NCI-H82 treated with DMSO at 0.1 percent for 48 hours (cell line): ENCODE results near the gene CMTR1.
"Not testable (repeated sequence)": the region's sequence is repeated elsewhere in the genome, so short reads cannot be mapped to it uniquely, and the experiment has no call there.

Experiments
- DNase-seq: peaks from one replicate; lab custom pipeline; 2025; ENCODE audit not compliant: unreplicated experiment; lab: John Stamatoyannopoulos, UW

Gene CMTR1, protein sequence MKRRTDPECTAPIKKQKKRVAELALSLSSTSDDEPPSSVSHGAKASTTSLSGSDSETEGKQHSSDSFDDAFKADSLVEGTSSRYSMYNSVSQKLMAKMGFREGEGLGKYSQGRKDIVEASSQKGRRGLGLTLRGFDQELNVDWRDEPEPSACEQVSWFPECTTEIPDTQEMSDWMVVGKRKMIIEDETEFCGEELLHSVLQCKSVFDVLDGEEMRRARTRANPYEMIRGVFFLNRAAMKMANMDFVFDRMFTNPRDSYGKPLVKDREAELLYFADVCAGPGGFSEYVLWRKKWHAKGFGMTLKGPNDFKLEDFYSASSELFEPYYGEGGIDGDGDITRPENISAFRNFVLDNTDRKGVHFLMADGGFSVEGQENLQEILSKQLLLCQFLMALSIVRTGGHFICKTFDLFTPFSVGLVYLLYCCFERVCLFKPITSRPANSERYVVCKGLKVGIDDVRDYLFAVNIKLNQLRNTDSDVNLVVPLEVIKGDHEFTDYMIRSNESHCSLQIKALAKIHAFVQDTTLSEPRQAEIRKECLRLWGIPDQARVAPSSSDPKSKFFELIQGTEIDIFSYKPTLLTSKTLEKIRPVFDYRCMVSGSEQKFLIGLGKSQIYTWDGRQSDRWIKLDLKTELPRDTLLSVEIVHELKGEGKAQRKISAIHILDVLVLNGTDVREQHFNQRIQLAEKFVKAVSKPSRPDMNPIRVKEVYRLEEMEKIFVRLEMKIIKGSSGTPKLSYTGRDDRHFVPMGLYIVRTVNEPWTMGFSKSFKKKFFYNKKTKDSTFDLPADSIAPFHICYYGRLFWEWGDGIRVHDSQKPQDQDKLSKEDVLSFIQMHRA

DNA sequence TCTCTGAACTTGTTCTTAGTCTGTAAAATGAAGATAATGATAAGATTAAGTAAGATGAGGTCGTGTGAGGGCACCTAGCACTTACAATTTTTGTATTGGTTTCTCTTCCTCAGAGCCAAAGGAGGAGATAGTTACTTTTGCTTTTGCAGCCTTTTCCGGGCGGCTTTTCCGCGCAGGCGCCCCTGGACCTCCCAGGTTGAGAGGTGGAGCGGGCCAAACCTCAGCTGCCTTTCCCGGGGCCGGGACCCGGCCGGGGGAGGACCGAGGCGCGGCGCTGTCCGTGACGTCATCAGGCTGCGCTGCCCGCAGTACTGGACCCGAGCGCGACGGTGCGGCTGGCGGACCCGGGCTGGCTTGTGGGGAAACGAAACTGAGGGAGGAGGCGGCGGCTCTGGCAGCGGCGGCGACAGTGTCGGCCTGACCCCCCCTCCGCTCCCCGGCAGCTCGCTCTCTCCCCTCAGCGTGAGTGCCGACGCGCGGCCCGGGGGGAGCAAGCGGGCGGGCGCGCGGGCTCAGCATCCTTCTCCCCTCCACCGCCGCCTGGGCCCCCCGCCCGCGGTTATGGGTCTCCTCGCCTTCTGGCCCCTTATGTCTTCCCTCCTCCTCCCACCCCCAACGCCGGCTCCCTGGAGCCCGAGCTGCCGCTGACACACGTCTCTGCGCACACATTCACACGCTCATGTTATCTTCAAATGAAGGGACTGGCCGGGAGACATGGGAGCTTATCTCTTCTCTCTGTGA, at the start of gene CMTR1:
TSS of gene CMTR1 (plus strand) at position 306 of the 741 bp plus-strand sequence. CDS start 2,409 bp downstream, outside the sequence.
- peak; percentile 72 for DNase-seq

DNA sequence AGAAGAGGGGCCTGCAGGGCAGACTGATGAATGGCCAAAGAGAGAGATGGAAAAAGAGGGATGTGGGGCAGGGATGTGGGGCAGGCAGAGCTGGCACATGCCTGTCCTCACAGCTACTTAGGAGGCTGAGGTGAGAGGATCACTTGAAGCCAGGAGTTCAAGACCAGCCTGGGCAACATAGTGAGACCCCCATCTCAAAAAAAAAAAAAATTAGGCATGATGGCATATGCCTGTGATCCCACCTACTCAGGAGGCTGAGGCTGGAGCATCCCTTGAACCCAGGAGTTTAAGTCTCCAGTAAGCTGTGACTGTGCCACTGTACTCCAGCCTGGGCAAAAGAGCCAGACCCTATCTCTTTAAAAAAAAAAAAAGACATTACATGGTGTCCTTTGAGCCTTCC, 44.4 kb upstream of the CMTR1 start:
- no peak for DNase-seq

DNA sequence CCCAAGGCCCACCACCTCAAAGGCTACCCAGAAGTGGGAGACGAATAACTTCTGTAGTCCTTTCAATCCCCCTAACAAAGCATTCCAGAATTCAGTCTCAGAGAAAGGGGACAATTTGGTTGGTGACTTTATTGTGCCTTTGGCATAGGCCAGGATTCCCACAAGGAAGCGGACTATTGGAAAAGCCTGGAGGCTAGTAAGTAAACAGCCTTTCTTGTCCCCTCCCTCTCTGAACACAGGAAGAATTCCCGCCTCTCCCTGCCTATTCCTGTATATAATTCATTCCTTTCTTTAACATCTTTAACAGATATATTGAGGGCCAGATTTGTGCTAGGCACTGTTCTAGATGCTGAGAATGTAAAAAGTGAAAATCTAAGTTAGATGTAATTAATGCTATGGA, 43.2 kb upstream of the CMTR1 start:
- no peak for DNase-seq

DNA sequence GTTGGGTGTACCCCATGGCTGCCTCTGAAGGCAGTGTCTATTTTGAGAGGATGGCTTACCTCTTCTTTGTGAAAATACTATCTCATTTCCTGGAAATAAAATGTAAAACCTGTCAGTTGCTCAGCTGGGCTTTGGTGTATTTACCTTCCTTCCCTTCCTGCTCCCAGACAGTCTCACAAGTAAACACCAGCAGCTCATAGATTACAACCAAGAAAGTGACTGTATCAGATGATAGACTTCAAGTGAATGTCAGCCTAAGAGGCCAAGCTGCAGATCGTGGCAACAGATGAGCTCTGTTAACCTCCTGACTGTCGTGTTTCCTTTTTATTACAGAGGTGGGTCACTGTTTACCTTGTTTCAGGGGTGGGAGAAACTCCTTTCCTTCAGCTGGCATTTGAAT, 41.9 kb upstream of the CMTR1 start:
- no peak for DNase-seq

DNA sequence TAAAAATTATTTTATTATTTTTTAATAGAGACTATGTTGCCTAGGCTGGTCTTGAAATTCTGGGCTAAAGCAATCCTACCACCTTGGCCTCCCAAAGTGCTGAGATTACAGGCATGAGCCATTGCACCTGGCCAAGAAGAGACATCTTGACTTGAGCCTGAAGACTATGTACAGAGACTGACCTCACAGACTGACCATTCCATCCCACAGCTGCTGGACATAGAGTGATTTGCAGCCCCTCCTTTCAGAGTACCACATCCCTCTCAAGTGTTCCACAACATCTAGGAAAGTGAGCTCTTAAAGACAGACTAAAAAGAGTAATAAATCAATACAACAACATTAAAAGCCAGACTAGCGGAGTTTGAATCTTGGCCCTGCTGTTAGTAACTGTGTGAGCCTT, 40.2 kb upstream of the CMTR1 start:
- DNase-seq, result no peak

DNA sequence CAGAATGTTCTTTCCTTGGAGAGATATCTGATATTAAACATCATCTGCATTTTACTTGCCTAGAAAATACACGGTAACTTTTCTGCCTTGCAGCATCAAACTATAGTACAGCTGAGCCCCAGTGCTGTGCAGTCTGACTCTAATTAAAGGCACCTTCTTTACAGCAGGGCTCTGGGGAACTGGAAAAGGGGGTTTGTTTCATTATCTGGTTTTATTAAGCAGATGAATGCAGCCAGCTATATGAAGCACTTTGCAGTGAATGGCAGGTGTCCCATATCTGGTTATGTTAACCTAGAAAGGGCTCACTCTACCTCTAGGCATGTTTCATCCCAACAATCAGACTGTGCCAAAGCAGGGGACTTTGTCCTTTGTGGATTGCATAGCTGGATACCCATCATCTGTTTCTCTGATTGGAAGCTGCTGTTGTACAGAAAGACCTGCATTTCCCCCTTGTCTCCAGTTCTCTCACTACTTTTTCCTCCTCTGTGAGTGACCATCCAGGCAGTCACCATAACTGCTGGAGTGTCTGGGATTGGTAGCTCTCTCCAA, 39.6 kb upstream of the CMTR1 start:
- DNase-seq, result no peak

DNA sequence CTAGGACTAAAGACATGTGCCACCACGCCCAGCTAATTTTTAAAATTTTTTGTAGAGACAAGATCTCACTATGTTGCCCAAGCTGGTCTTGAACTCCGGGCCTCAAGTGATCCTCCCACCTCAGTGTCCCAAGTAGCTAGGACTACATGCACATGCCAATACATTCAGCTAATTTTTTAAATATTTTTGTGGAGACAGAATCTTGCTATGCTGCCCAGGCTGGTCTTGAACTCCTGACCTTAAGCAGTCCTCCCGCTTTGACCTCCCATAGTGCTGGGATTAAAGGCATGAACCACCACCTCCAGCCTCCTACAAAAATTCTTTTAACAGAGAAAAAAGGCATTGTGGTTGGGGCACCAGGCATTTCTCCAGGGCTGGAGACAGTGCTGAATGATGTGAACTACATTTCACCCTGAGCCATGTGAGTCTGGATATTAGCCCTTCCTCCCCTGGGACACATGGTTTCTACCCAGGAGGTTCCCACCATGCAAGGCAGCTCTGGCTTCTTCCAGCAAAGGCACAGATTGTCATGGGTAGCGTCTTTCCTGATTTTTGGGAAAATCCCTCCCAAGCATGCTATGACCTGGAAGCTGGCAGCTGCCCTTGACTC, 36.3 kb upstream of the CMTR1 start:
- DNase-seq, result no peak

DNA sequence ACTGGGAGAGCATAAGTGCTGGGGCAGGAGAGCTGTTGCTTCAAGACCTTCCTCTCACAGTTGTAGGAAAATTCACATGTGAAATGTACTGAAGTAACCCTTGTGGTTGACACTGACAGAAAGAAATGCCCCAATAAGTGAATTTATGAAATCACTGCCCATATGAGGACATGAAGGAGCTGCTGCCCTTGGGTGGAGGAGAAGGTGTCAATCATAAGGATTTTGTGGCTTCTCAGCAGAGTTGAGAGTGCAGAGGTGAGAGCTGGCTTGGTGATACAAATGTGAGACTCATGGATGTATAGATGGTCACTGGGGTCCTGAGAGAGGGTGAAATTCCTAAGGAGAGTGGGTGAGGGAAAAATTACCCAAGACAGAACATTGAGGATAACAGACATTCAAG, 33.9 kb upstream of the CMTR1 start:
- no peak for DNase-seq

DNA sequence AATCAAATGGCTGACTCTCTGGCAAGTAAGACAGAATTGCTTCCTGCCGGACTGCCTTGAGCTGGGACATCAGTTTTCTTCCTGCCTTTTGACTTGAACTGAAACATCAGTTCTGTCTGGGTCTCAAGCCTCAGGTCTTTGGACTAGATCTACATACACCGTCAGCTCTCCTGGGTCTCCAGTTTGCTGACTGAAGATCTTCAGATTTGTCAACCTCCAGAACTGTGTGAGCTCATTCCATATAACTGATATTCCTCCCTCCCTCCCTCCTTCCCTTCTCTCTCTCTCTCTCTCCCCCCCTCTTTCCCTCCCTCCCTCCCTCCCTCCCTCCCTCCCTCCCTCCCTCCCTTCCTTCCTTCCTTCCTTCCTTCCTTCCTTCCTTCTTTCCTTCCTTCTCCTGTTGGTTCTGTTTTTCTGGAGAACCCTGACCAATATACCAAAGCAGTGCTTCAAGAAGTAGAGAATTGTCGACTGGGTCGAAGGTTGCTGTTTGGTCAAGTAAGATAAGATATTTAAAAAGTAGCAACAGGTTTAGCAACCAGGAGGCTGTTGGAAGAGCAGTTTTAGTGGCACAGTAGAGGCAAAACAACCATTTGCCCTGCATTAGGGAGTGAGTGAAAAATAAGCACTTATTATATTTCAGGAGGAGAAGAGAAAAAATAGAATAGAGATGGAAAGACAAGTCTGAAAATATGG, 33.1 kb upstream of the CMTR1 start:
- DNase-seq, result no peak

DNA sequence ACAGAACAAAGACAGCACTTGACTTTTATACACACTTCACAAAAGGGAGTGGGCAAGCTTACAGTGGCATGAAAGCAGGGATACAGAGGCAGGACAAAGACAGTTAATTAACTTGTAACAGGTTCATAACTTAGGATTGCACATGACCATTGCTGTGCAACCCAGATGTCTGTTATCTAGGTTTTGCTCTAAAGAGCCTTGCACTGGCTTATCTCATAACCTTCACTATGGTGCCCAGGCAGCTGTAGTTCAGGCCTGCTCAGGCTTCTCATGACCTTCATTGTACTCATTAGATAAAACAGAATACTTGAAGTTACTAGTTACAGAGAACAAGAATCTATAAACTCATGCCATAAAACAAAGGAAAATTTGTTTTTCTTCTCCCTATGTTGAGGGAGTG, 31.4 kb upstream of the CMTR1 start:
- DNase-seq, result not testable (repeated sequence)

DNA sequence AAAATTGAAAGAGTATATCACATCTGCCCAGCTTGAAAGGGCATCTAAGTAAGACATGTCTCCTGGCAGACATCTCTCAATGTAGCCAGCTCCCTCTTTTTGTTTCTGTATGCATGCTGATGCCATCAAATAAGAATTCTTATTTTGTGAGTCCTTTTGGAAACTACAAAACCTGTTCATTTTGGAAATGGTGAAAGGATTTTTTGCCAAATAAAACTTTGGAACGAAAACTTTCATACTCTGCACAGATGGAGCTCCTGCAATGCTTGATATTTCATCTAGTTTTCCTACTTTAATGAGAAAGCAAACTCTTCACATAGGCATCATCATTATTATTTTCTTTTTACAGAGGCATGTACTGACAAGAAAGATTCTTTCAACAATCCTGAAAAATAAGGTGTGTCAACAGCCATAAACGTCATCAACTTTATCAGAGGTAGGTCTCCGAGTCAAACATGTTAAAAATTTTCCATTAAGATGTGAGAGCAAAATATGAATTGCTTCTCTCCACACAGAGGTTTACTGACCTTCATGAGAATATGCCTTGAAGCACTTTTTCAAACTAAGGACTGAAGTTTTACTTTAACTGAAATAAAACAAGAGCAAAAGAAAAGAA, 26.2 kb upstream of the CMTR1 start:
- DNase-seq, result no peak

DNA sequence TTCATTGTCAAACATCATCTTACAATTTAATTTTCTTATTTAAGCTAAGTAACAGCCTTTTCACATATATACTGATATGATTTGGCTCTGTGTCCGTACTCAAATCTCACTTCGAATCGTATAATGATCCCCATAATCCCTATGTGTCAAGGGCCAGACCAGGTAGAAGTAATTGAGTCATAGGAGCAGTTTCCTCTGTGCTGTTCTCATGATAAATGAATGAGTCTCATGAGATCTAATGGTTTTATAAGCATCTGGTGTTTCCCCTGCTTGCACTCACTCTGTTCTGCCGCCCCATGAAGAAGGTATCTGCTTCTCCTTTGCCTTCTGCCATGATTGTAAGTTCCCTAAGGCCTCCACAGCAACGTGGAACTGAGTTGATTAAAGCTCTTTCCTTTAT, 25.1 kb upstream of the CMTR1 start:
- no peak for DNase-seq

DNA sequence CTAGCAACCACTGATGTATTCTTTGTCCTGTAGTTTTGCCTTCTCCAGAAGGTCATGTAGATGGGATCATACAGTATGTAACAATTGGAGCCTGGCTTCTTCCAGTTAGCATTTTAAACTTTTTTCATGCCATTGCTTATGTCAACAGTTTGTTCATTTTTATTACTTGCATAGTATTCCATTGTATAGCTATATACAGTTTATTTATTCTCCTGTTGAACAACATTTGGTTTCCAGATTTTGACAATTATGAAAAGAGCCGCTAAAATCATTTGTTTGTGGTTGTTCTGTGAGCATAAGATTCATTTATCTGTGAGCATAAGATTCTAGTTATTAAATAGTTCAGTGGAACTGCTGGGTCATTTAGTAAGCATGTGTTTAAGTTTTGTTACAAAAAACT, 23.5 kb upstream of the CMTR1 start:
- no peak for DNase-seq

DNA sequence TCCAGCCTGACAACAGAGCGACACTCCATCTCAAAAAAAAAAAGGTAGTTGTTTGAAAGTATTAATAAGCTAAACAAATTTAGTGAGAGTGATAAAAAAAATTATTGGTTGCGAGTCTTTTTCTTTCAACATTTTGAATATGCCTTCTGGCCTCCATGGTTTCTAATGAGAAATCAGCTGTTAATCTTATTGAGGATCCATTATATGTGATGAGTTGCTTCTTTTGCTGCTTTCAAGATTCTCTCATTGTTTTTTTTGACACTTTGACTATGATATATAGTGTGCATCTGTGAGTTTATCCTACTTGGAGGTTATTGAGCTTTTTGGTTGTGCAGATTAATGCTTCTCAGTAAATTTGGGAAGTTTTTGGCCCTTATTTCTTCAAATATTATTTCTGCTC, 15.6 kb upstream of the CMTR1 start:
- DNase-seq, result no peak

DNA sequence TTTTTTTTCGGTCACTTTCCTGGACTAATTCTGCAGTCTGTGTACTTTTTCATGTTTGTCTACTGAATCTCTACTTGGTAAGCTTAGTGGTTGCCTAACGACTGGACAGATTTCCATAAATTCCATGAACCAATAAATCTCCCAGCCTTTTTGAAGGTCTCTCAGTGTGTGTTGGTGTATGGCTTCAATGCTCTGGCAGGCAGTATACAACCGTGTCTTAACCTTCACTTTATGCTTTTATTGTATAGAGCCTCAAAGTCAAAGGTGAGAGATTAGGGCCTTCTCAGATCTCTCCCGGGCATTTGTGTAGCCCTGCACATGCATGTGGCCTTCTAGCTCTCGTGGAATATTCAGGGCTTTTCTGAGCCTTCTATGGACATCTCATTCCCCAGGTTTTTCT, 14.3 kb upstream of the CMTR1 start:
- no peak for DNase-seq

DNA sequence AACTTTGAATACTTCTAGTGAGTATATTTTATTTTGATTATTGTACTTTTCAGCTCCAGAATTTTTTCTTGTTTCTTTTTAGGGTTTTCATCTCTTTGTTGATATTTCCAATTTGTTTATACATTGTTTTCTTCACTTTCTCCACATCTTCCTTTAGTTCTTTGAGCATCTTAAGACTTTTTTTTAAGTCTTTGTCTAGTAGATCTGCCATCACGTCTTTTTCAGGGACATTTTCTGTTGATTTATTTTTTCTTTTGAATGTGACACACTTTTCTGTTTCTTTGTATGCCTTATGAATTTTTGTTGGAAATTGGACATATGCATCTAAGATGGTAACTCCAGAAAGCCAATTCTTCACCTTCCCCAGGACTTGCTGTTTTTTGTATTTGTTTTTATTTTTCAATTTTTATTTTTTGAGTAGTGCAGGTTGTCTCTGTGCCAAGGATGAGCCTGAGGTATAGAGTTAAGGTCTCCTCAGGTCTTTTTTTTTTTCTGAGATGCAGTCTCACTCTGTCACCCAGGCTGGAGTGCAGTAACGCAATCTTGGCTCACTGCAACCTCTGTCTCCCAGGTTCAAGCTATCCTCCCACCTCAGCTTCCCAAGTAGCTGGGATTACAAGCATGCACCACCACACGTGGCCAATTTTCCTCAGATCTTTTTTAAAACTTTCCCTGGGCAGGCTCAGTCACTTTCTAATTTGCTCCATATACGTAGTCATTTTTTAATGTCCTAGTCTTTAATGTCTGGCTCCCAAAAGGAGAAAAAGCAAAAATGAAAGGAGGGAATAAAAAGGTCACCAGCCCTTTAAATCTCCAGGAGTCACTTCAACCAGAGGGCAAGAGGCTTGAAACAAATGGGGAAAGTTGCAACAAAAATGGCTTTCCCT, 6.7 kb upstream of the CMTR1 start:
- no peak for DNase-seq

DNA sequence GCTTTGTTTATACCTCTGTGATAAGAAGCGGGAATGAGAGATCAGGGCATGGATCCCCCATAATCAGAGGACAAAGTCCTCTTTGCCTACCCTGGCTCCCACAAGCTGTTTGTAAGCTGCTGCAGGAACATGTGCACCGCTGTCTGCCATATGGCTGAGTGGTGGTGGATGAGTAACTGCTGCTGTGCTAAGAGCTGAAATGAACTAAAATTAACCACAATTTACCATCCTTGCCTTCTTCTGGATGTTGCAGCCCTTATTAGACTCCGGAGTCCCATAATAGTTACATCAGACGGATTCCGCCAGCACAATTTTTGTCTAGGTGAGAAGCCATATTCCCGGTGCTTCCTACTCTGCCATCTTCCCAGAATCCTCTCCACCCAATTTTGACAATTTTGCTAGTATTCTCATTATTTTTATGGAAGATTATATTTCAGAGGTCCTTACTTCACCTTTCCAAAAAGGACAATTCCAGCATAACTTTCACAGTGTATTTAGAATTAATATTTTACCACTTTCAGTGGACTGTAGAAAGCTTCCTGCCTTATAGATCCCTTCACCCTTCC, 6.0 kb upstream of the CMTR1 start:
- peak; percentile 33 for DNase-seq

DNA sequence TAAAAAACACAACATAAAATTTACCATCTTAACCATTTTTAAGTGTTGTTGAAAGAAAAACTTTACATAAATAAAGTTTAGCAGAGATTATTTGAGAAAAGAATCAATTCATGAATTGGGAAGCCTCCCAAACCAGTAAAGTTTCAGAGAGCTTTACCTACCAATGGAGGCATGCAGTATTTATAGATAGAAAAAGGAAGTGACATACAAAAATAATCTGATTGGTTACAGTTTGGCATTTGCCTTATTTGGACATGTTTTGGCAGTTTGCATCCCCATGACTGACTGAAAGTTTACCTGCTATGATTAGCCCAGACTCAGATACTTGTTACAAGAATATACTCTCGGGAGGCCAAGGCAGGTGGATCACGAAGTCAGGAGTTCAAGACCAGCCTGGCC, 3.7 kb upstream of the CMTR1 start:
- DNase-seq, result no peak

DNA sequence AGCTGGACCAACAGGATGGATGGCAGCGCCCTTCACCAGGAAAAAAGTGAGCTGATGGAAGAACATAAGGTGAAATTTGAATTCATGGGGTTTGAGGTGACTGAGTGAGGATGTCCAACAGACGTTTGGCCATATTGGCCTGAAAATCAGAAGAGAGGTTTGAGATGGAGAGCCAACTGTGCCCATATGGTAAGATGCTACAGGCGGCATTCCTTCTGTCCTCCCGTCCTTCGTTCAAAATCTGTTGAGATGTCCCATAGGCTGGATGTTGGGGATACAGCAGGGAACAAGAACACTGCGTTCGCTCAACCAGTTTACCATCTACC, 468 bp upstream of the CMTR1 start:
- no peak for DNase-seq
